Vagina (tissue), 2 donors: ENCODE data around the gene CBR3. TPM values are rescaled to one million over a fixed set of nuclear protein-coding genes. Genes with fewer than 3 reads are reported as not detected.

Source experiments
- DNase-seq, 2 donors: peaks; one replicate each; pipeline ENCODE4 v3.0.0-alpha.2; 2017; ENCODE audit errors: extremely low spot score in 2 of 2
- H3K27ac ChIP-seq: fragments of 200-600 bp; sonication (generic); one replicate; pipeline ENCODE4 v1.5.1; 2019
- H3K27me3 ChIP-seq: fragments of 200-600 bp; sonication (generic); one replicate; pipeline ENCODE4 v1.5.1; 2019
- H3K36me3 ChIP-seq, 2 donors: fragments of 200-600 bp; sonication (generic); one replicate each; pipeline ENCODE4 v1.5.1; 2017 to 2019
- H3K4me1 ChIP-seq: fragments of 200-600 bp; sonication (generic); one replicate; pipeline ENCODE4 v1.5.1; 2019
- H3K4me3 ChIP-seq, 2 donors: fragments of 200-600 bp; sonication (generic); 1 replicate in 1 of 2; 2 replicates in 1 of 2; pipeline ENCODE4 v1.5.1; 2016 to 2019
- H3K9me3 ChIP-seq: fragments of 200-600 bp; sonication (generic); one replicate; pipeline ENCODE4 v1.5.1; 2019
- POLR2A ChIP-seq, 2 donors: fragments of 450-650 bp; IDR thresholded peaks; one replicate each; pipeline ENCODE4 v1.6.1; 2017; ENCODE audit warnings: antibody characterized with exemption in 2 of 2, mild to moderate bottlenecking in 2 of 2, moderate library complexity in 2 of 2
- POLR2AphosphoS5 ChIP-seq, 2 donors: sonication (generic); formaldehyde crosslinking; IDR thresholded peaks; one replicate each; pipeline ENCODE4 v1.9.0; 2017; ENCODE audit warnings: antibody characterized with exemption in 2 of 2, mild to moderate bottlenecking in 2 of 2, low read depth in 1 of 2; ENCODE audit not compliant: insufficient read depth in 1 of 2
- intact Hi-C: fragments of 100-400 bp; cut with DNase I; formaldehyde crosslinking; loops from one replicate; pipeline ENCODE4 v1.15.1; 2023
- total RNA-seq: library from RNA; depleted of rRNA; stranded (reverse); fragments of >200 nt; gene quantifications from one replicate; pipeline ENCODE4 v1.2.3, GENCODE V29; 2016
- TF ChIP-seq, protein P1 (sequence below), 3 experiments: fragments of 450-650 bp in 2 of 3; fragments of 200-600 bp in 1 of 3; sonication (generic) in 1 of 3; IDR thresholded peaks; one replicate each; pipeline ENCODE4 v1.5.1; 2017 to 2019; ENCODE audit warnings: antibody characterized with exemption in 3 of 3, mild to moderate bottlenecking in 2 of 3, moderate library complexity in 2 of 3

Gene CBR3
- total RNA-seq, 1 donor from 2014 or later: 45.2 TPM

DNA sequence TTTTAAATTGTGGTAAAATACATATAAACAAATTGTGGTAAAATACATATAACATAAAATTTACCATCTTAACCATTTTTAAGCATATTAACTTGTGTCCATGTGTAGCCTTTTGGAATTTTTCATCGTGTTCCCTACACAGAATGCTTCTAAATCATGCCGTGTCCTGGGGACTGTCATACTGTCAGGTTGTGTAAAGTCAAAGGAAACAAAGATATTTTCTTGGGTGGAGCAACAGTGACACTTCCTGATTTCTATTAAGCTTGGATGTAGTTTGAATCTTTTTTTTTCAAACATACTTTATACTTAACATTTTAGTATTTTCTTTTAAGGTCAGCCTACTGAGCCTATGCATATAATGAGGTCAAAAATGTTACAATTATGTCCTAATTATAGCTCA, 54.1 kb downstream of the CBR3 start:
- H3K4me3 ChIP-seq: no peak overlapping the region
- H3K36me3 ChIP-seq: no peaks in the 10 kb centered on the region
- DNase-seq: no peak
- H3K27me3 ChIP-seq: no peaks in the 10 kb centered on the region
- TF ChIP-seq, protein P1, sequence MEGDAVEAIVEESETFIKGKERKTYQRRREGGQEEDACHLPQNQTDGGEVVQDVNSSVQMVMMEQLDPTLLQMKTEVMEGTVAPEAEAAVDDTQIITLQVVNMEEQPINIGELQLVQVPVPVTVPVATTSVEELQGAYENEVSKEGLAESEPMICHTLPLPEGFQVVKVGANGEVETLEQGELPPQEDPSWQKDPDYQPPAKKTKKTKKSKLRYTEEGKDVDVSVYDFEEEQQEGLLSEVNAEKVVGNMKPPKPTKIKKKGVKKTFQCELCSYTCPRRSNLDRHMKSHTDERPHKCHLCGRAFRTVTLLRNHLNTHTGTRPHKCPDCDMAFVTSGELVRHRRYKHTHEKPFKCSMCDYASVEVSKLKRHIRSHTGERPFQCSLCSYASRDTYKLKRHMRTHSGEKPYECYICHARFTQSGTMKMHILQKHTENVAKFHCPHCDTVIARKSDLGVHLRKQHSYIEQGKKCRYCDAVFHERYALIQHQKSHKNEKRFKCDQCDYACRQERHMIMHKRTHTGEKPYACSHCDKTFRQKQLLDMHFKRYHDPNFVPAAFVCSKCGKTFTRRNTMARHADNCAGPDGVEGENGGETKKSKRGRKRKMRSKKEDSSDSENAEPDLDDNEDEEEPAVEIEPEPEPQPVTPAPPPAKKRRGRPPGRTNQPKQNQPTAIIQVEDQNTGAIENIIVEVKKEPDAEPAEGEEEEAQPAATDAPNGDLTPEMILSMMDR (IDR thresholded peaks at IDR 0.05): no peak
- no peak for TF ChIP-seq POLR2A (IDR thresholded peaks at IDR 0.05)
- no peak for TF ChIP-seq POLR2AphosphoS5 (IDR thresholded peaks at IDR 0.05; ENCODE audit: insufficient read depth in 1 of 2, low read depth in 1 of 2)
- H3K9me3 ChIP-seq: no peaks in the 10 kb centered on the region
- H3K4me1 ChIP-seq: peaks cover 9% of the 10 kb centered on the region
- no peak overlapping the region for H3K27ac ChIP-seq
- intact Hi-C loops: no loop called here

DNA sequence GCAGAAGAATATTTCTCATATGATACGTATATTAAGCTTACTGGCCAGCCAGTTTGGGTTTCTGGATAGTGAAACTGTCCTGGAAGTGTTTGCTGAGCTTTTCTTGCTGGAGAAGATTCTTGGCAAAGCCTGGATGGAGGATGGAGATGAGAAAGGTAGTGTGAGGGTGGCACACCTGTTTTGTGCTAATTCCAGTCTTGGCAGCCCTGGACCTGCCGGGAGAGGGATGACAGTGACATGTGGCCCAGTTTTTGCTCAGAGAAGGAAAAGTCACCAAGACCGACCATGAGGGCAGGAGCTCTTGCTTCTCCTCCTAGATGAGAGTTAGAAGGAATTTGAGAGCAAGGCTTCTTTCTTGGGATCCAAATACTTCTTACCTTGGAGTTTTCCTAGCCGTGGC, 55.9 kb downstream of the CBR3 start:
- TF ChIP-seq, protein P1 (IDR thresholded peaks at IDR 0.05): no peak
- TF ChIP-seq POLR2AphosphoS5 (IDR thresholded peaks at IDR 0.05; ENCODE audit: insufficient read depth in 1 of 2, low read depth in 1 of 2) (no peak), POLR2A (IDR thresholded peaks at IDR 0.05) (no peak)
- Histone ChIP-seq H3K9me3 (no peaks in the 10 kb centered on the region), H3K27me3 (no peaks in the 10 kb centered on the region), H3K27ac (no peak overlapping the region), H3K4me3 (no peak overlapping the region), H3K4me1 (peaks cover 9% of the 10 kb centered on the region), H3K36me3 (no peaks in the 10 kb centered on the region)
- intact Hi-C loops: no loop called here
- DNase-seq: no peak

DNA sequence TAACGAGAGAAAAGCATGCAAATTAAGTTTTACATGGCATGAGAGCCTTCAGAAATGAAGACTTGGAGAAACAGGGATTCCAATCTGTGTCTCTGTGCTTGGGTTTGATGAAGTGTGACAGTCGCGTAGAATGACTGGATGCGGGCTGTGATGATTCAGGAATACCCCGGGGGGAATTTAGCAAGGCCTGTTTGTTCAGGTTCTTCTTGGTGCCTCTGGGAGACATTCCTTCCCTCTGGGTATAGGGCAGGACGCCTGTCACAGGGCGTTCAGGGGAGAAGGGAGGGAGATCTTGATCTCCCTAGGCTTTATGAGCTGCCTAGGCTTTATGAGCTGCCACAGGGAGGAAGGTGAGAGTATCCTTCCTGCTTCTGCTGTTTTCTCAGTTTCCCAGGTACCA, 58.3 kb downstream of the CBR3 start:
- intact Hi-C loops: no loop called here
- Histone ChIP-seq H3K27me3 (no peaks in the 10 kb centered on the region), H3K27ac (no peak overlapping the region), H3K36me3 (no peaks in the 10 kb centered on the region), H3K4me1 (peaks cover 9% of the 10 kb centered on the region), H3K4me3 (no peak overlapping the region), H3K9me3 (no peaks in the 10 kb centered on the region)
- DNase-seq: no peak
- TF ChIP-seq POLR2AphosphoS5 (IDR thresholded peaks at IDR 0.05; ENCODE audit: insufficient read depth in 1 of 2, low read depth in 1 of 2) (peak in 1 of 2 donors; percentile 57), POLR2A (IDR thresholded peaks at IDR 0.05) (no peak)
- TF ChIP-seq, protein P1 (IDR thresholded peaks at IDR 0.05): no peak

DNA sequence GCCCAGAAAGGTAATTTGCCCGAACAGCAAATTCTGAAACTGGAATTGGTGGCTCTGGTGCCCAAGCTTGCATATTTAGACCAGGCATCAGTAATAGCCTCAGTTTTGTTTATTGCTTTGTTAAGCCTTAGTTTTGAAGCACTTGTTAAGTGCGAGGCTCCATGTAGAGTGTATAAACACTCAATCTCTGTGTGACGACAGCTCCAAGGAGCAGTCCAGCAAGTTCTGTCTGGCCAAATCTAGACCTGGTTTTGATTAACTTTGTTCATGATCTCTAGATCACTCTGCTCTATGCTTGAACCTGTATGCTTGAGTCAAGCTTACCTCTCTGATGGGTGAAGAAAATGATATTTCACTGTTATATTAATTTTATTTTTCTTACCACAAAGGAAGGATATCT, 59.1 kb downstream of the CBR3 start:
- H3K27ac ChIP-seq: no peak overlapping the region
- no peaks in the 10 kb centered on the region for H3K27me3 ChIP-seq
- peaks cover 4% of the 10 kb centered on the region for H3K4me1 ChIP-seq
- DNase-seq: no peak
- intact Hi-C loops: no loop called here
- H3K4me3 ChIP-seq: no peak overlapping the region
- H3K9me3 ChIP-seq: no peaks in the 10 kb centered on the region
- no peaks in the 10 kb centered on the region for H3K36me3 ChIP-seq
- TF ChIP-seq POLR2AphosphoS5 (IDR thresholded peaks at IDR 0.05; ENCODE audit: insufficient read depth in 1 of 2, low read depth in 1 of 2): no peak

DNA sequence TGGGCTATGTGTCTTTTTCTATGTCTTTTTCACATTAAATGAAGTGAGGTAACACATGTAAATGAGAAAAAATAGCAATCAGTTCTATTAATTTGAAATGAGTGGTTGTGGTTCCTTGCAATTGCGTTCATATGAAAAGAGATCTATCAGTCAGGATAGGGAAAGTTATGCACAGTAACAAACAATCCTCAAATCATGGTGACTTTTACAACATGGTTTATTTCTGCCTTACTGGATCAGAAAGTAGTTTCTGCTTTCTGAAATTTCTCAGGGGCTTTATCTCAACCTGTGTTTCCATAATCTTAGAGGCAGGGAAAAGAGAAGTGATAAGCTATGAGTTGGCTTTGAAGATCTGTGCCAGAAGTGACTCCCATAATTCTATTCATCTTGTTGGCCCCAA, 60.7 kb downstream of the CBR3 start:
- intact Hi-C loops: no loop called here
- Histone ChIP-seq H3K4me3 (no peak overlapping the region), H3K4me1 (no peaks in the 10 kb centered on the region), H3K27me3 (no peaks in the 10 kb centered on the region), H3K27ac (no peak overlapping the region), H3K9me3 (no peaks in the 10 kb centered on the region), H3K36me3 (no peaks in the 10 kb centered on the region)
- TF ChIP-seq, protein P1 (IDR thresholded peaks at IDR 0.05): no peak
- no peak for TF ChIP-seq POLR2AphosphoS5 (IDR thresholded peaks at IDR 0.05; ENCODE audit: insufficient read depth in 1 of 2, low read depth in 1 of 2)
- no peak for TF ChIP-seq POLR2A (IDR thresholded peaks at IDR 0.05)
- DNase-seq: no peak

Other genes with a start within 250 kb of the CBR3 start
- gene SETD4, start 74.6 kb upstream of the CBR3 start, total RNA-seq: 28.7 TPM
- 369 TPM for gene CBR1, start 65.1 kb upstream of the CBR3 start, total RNA-seq
- 13.5 TPM for gene DOP1B, start 21.7 kb downstream of the CBR3 start, total RNA-seq
- 51.6 TPM for gene MORC3, start 185.1 kb downstream of the CBR3 start, total RNA-seq